ENCODE measurements around the gene OST4. TPM values are rescaled to one million over a fixed set of nuclear protein-coding genes. Genes with fewer than 3 reads are reported as not detected.

Gene OST4
- total and polyA plus RNA-seq, 10 of the 15 experiments (the other 5 are each of a cell fraction or from before 2014, with no cell fraction given) = 270 to 1,543 (median 523) TPM

GRCh38 chr2:27091746-27092695 is 20.6 kb upstream of the OST4 start:
- no peak for TF ChIP-seq ZNF384 (IDR thresholded peaks at IDR 0.05; ENCODE audit: borderline replicate concordance, low read depth, low read length)
- Histone ChIP-seq H3K36me3 (ENCODE audit: control insufficient read depth in 2 of 2, insufficient read depth in 2 of 2, low read length in 1 of 2) (no peaks in the 10 kb centered on the region), H3K27ac (ENCODE audit: control insufficient read depth, insufficient read depth) (no peak overlapping the region), H3K4me2 (ENCODE audit: control insufficient read depth, insufficient read depth) (no peak overlapping the region), H3K9me3 (replicated peaks; ENCODE audit: control insufficient read depth, insufficient read depth, low read length) (no peaks in the 10 kb centered on the region), H2AFZ (ENCODE audit: control insufficient read depth, low read depth, low read length) (no peak overlapping the region), H3K9ac (ENCODE audit: control insufficient read depth, insufficient read depth, low read length) (no peak overlapping the region), H4K20me1 (ENCODE audit: control insufficient read depth, insufficient read depth) (no peaks in the 10 kb centered on the region), H3K4me3 (no peak overlapping the region), H3K4me1 (ENCODE audit: control insufficient read depth, insufficient read depth, low read length) (peaks cover 3% of the 10 kb centered on the region), H3K27me3 (replicated peaks in 1 of 2; ENCODE audit: control insufficient read depth in 2 of 2, insufficient read depth in 2 of 2, low read length in 1 of 2) (no peaks in the 10 kb centered on the region), H3K79me2 (ENCODE audit: control insufficient read depth, insufficient read depth, low read length) (no peaks in the 10 kb centered on the region)
- BruUV-seq (replicated peaks) = no TSS peak
- ATAC-seq (no peak), DNase-seq (ENCODE audit: low read depth, low spot score) (no peak), FAIRE-seq (no peak)
- SMC1A ChIA-PET (ENCODE audit: uncharacterized antibody, unreplicated experiment) = interaction anchor here (0.6 kb wide), 1 partner anchor 49 kb away, joined by 3 read pairs; no protein-coding TSS in a partner anchor
- WGBS (ENCODE audit: insufficient coverage, insufficient replicate concordance, low lambda C conversion rate, missing lambda C conversion rate) = 71% methylated on average over 25 of the region's 25 CpGs
- POLR2A ChIA-PET = no interaction called here
- CTCF ChIA-PET = interaction anchor here (0.6 to 1.6 kb wide), 5 partner anchors 31 to 211 kb away, joined by 3 to 4 read pairs (median 3); partner anchors contain the start of gene ATRAID
- intact Hi-C loops (cut with micrococcal nuclease; ENCODE audit: unreplicated experiment) (no loop called here), in situ Hi-C loops (cut with MboI) (no loop called here)
- RAD21 ChIA-PET (ENCODE audit: unreplicated experiment) = interaction anchor here (3.3 kb wide), 1 partner anchor 130 kb away, joined by 9 read pairs; no protein-coding TSS in a partner anchor

- POLR2A ChIA-PET = interaction anchor here (0.6 to 0.7 kb wide), 2 partner anchors 122 to 183 kb away, joined by 3 to 8 read pairs; no protein-coding TSS in a partner anchor
- no peak for DNase-seq (ENCODE audit: low read depth, low spot score)
- no peak for TF ChIP-seq EED (IDR thresholded peaks at IDR 0.05; ENCODE audit: low read depth)
- no peak for TF ChIP-seq HDAC6 (IDR thresholded peaks at IDR 0.05; ENCODE audit: unreplicated experiment)
- TF ChIP-seq FOXM1 (IDR thresholded peaks at IDR 0.05; ENCODE audit: low read depth, low read length) = no peak
- TF ChIP-seq ZNF622 (IDR thresholded peaks at IDR 0.05) = no peak
- no peak for TF ChIP-seq SKIL (IDR thresholded peaks at IDR 0.05; ENCODE audit: low read depth, poor library complexity, severe bottlenecking)
- no peak for TF ChIP-seq RCOR1 (conservative IDR thresholded peaks at IDR 0.05; ENCODE audit: low read depth, low read length)
Measured at GRCh38 chr2:27089111-27089954, 17.9 kb upstream of the OST4 start.

More at GRCh38 chr2:27089111-27089954, 17.9 kb upstream of the OST4 start:
- no peaks in the 10 kb centered on the region for H4K20me1 ChIP-seq (ENCODE audit: control insufficient read depth, insufficient read depth)
- 61% methylated on average over 14 of the region's 14 CpGs for WGBS (ENCODE audit: insufficient coverage, insufficient replicate concordance, low lambda C conversion rate, missing lambda C conversion rate)
- intact Hi-C loops (cut with micrococcal nuclease; ENCODE audit: unreplicated experiment) = no loop called here
- CTCF ChIA-PET = interaction anchor here (2.1 kb wide), 1 partner anchor 80 kb away, joined by 6 read pairs; no protein-coding TSS in a partner anchor
- SMC1A ChIA-PET (ENCODE audit: uncharacterized antibody, unreplicated experiment) = interaction anchor here (1.1 kb wide), 1 partner anchor 46 kb away, joined by 3 read pairs; no protein-coding TSS in a partner anchor
- no peak overlapping the region for H2AFZ ChIP-seq (ENCODE audit: control insufficient read depth, low read depth, low read length)
- in situ Hi-C loops (cut with MboI) = loop anchor here (10.0 kb wide), 1 partner anchor 125 kb away; no protein-coding TSS in a partner anchor
- peaks cover 11% of the 10 kb centered on the region; the same call in 1 of the 2 replicates for H3K4me1 ChIP-seq (ENCODE audit: control insufficient read depth, insufficient read depth, low read length)
- no peaks in the 10 kb centered on the region for H3K9me3 ChIP-seq (replicated peaks; ENCODE audit: control insufficient read depth, insufficient read depth, low read length)
- H3K9ac ChIP-seq (ENCODE audit: control insufficient read depth, insufficient read depth, low read length) = no peak overlapping the region
- no peak overlapping the region for H3K4me3 ChIP-seq
- RAD21 ChIA-PET (ENCODE audit: unreplicated experiment) = interaction anchor here (1.2 kb wide), 2 partner anchors 102 to 130 kb away, joined by 3 read pairs; no protein-coding TSS in a partner anchor
- ATAC-seq (no peak), FAIRE-seq (no peak)
- no peaks in the 10 kb centered on the region for H3K27me3 ChIP-seq (replicated peaks in 1 of 2; ENCODE audit: control insufficient read depth in 2 of 2, insufficient read depth in 2 of 2, low read length in 1 of 2)
- BruUV-seq (replicated peaks) = no TSS peak
- H3K4me2 ChIP-seq (ENCODE audit: control insufficient read depth, insufficient read depth) = no peak overlapping the region
- no peaks in the 10 kb centered on the region for H3K79me2 ChIP-seq (ENCODE audit: control insufficient read depth, insufficient read depth, low read length)
- no peaks in the 10 kb centered on the region for H3K36me3 ChIP-seq (ENCODE audit: control insufficient read depth in 2 of 2, insufficient read depth in 2 of 2, low read length in 1 of 2)
- H3K27ac ChIP-seq (ENCODE audit: control insufficient read depth, insufficient read depth) = no peak overlapping the region
